ENCODE results near the gene ZFAND3. TPM values are rescaled to one million over a fixed set of nuclear protein-coding genes. Genes with fewer than 3 reads are reported as not detected.

The ZFAND3 gene
- total RNA-seq, 1 donor from 2014 or later, result 66.9 TPM

DNA sequence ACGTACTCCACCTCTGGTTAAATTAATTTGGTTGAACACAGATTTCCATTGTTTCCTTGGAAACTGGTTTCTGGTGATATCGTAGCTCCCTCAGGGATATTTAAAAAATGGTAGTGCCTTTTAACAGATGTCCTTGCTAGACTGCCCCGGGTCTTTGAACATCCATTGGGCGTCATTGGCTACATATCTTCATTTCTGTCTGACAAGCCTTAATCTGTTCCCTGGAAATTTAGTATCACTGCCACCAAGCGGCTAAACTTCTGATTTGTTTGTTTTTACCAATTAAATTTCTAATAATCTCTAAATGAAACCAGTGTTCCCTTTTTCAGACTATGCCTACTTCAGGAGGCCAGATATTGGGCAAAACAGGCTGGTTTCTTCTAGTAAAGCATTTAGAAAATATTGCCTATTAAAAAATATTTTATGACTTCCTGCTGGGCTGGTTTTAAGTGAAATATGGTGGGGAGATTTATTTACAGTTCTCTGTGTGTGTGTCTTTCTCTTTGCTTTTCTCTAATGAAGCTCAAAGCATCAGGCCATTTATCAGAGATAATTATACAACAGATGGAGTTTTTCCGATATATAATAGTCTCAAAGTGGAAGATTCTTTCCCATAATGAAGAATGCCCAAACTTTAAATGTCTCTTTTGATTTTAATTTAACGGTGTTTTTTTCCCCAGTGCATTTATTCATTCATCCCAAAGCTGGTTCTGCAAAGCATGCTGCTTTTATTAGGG, 249.5 kb downstream of the ZFAND3 start:
- TF ChIP-seq, protein P1, sequence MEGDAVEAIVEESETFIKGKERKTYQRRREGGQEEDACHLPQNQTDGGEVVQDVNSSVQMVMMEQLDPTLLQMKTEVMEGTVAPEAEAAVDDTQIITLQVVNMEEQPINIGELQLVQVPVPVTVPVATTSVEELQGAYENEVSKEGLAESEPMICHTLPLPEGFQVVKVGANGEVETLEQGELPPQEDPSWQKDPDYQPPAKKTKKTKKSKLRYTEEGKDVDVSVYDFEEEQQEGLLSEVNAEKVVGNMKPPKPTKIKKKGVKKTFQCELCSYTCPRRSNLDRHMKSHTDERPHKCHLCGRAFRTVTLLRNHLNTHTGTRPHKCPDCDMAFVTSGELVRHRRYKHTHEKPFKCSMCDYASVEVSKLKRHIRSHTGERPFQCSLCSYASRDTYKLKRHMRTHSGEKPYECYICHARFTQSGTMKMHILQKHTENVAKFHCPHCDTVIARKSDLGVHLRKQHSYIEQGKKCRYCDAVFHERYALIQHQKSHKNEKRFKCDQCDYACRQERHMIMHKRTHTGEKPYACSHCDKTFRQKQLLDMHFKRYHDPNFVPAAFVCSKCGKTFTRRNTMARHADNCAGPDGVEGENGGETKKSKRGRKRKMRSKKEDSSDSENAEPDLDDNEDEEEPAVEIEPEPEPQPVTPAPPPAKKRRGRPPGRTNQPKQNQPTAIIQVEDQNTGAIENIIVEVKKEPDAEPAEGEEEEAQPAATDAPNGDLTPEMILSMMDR (conservative IDR thresholded peaks at IDR 0.05), result no peak
- Mint-ChIP-seq H3K9me3 (no peaks in the 10 kb centered on the region), H3K27ac (no peak overlapping the region), H3K4me1 (ENCODE audit: unreplicated experiment) (peaks cover 25% of the 10 kb centered on the region), H3K4me3 (no peak overlapping the region), H3K27me3 (no peaks in the 10 kb centered on the region), H3K36me3 (peaks cover 12% of the 10 kb centered on the region)
- no peak for DNase-seq (ENCODE audit: extremely low spot score, unreplicated experiment)

DNA sequence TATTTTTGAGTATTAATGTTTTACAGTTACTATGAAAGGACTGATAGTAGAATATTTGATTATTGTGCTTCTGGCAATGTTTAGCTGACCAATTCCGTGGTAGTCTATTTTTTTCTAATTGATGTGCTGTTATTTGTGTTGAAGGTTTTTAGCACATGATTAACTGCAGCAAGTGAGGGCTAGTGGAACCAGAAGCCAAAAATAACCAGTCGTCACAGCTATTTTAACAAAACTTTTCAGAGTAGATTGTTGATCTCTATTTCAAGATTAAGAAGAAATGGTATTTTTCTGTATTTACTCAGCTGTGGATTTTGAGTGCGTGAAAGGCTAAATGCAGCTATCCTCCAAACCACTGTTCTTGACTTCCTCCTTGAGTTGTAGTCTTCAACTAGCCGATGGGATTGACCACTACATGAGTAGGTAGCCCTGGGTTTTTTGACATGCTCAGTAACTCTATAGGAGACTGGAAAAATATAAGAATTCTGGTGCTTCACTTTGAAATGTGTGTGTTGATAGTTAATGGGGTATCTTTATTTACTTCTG, 258.0 kb downstream of the ZFAND3 start:
- H3K4me1 Mint-ChIP-seq (ENCODE audit: unreplicated experiment), result peaks cover 30% of the 10 kb centered on the region
- no peak overlapping the region for H3K4me3 Mint-ChIP-seq
- H3K27ac Mint-ChIP-seq, result no peak overlapping the region

DNA sequence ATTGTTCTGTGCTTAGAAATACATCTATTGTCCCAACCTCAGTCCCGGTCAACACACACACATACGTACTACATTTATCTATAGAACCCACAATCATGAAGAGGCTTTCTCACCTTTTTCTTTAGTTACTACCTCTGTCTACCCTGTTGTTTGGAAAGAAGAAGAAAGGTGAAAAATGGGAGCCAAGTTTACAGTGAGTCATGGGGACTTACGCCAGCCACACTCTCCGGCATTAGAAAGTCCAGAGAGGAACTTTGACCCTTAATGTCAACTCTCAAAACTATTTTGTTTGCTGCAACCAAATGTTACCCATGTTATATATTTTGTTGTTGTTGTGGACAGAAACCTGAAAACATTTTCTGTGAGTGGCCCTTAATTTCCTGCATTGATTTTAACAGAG, 259.1 kb downstream of the ZFAND3 start:
- DNase-seq (ENCODE audit: extremely low spot score, unreplicated experiment), result no peak
- no peaks in the 10 kb centered on the region for H3K27me3 Mint-ChIP-seq
- peaks cover 25% of the 10 kb centered on the region for H3K36me3 Mint-ChIP-seq
- TF ChIP-seq, protein P1 (conservative IDR thresholded peaks at IDR 0.05), result no peak
- no peak overlapping the region for H3K4me3 Mint-ChIP-seq
- no peaks in the 10 kb centered on the region for H3K9me3 Mint-ChIP-seq
- no peak overlapping the region for H3K27ac Mint-ChIP-seq
- H3K4me1 Mint-ChIP-seq (ENCODE audit: unreplicated experiment), result peaks cover 25% of the 10 kb centered on the region

More for the DNA sequence above, 258.0 kb downstream of the ZFAND3 start:
- Mint-ChIP-seq H3K27me3 (no peaks in the 10 kb centered on the region), H3K36me3 (peaks cover 21% of the 10 kb centered on the region), H3K9me3 (no peaks in the 10 kb centered on the region)
- TF ChIP-seq, protein P1 (conservative IDR thresholded peaks at IDR 0.05), result no peak
- DNase-seq (ENCODE audit: extremely low spot score, unreplicated experiment), result no peak

DNA sequence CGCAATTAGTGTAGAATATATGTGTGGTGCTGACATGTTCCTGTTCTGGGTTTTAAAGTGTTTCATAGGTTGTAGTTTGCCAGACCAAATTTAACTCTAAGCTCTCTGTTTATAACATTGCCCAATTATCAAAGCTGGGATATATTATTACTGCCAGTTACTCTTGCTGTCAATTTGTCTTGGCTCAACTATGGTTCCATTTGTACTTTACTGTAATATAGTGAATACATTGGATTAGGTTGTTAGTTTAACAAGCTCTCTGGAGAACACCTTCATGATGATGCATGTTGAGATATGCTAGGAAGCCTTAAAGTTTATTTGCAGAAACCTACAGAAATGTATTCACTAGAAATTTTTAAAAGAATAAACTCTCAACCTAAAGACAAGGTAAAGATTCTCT, 259.6 kb downstream of the ZFAND3 start:
- TF ChIP-seq, protein P1 (conservative IDR thresholded peaks at IDR 0.05), result no peak
- peaks cover 26% of the 10 kb centered on the region for H3K36me3 Mint-ChIP-seq
- no peak overlapping the region for H3K27ac Mint-ChIP-seq
- DNase-seq (ENCODE audit: extremely low spot score, unreplicated experiment), result no peak
- H3K27me3 Mint-ChIP-seq, result no peaks in the 10 kb centered on the region
- H3K4me3 Mint-ChIP-seq, result no peak overlapping the region
- H3K4me1 Mint-ChIP-seq (ENCODE audit: unreplicated experiment), result peaks cover 25% of the 10 kb centered on the region
- no peaks in the 10 kb centered on the region for H3K9me3 Mint-ChIP-seq

DNA sequence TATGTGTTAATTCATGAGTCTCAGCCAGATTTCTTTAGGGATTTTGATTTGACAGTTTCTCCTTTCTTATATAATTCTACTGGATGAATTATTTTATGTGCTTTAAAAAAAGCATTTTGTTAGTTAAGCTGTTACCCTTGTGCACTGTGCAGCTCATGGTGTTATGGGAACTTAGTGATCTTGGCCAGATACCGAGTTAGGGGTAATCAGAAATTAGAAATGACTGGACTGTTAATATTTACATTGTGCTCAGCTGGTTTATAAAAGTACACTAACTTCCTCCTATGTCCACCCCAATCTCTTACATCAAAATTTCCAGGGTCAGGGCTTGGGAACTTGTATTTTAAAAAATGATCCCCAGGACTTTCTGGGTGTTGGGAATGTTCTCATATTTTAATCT, 260.0 kb downstream of the ZFAND3 start:
- Mint-ChIP-seq H3K27me3 (no peaks in the 10 kb centered on the region), H3K27ac (no peak overlapping the region), H3K4me3 (no peak overlapping the region), H3K9me3 (no peaks in the 10 kb centered on the region), H3K36me3 (peaks cover 29% of the 10 kb centered on the region), H3K4me1 (ENCODE audit: unreplicated experiment) (peaks cover 25% of the 10 kb centered on the region)
- DNase-seq (ENCODE audit: extremely low spot score, unreplicated experiment), result no peak
- TF ChIP-seq, protein P1 (conservative IDR thresholded peaks at IDR 0.05), result no peak

Data from type B pancreatic cell (in vitro differentiated cells).